GM23338 (cell line): ENCODE measurements around the gene OS9. TPM values are rescaled to one million over a fixed set of nuclear protein-coding genes. Genes with fewer than 3 reads are reported as not detected.

Experiments used
- ATAC-seq: fragments of 200-7000 bp; cut with Tn5 transposase; 3 replicates; pipeline ENCODE4 v1.9.1; 2020
- DNase-seq: peaks from one replicate; pipeline ENCODE4 v3.0.0-alpha.2; 2015; ENCODE audit warnings: low spot score
- H2AFZ ChIP-seq: fragments of 200-600 bp; sonication (generic); 2 replicates; pipeline ENCODE4 v1.8.0; 2016; ENCODE audit warnings: antibody characterized with exemption, mild to moderate bottlenecking, moderate library complexity
- H3F3A ChIP-seq: fragments of 200-600 bp; sonication (generic); replicated peaks from 2 replicates; pipeline ENCODE4 v1.8.0; 2017; ENCODE audit warnings: antibody characterized with exemption, mixed run types, low read depth
- H3K27ac ChIP-seq: fragments of 200-600 bp; sonication (generic); 2 replicates; pipeline ENCODE4 v1.6.1; 2016; ENCODE audit warnings: low read depth
- H3K27me3 ChIP-seq: fragments of 200-600 bp; sonication (generic); 2 replicates; pipeline ENCODE4 v1.8.0; 2016; ENCODE audit warnings: mild to moderate bottlenecking, mixed run types, moderate library complexity; ENCODE audit not compliant: insufficient read depth
- H3K36me3 ChIP-seq: fragments of 200-600 bp; sonication (generic); 2 replicates; pipeline ENCODE4 v1.8.0; 2016; ENCODE audit warnings: mild to moderate bottlenecking; ENCODE audit not compliant: insufficient read depth
- H3K4me1 ChIP-seq: fragments of 200-600 bp; sonication (generic); 2 replicates; pipeline ENCODE4 v1.8.0; 2016; ENCODE audit warnings: mild to moderate bottlenecking, moderate library complexity; ENCODE audit not compliant: insufficient read depth
- H3K4me2 ChIP-seq: fragments of 200-600 bp; sonication (generic); 2 replicates; pipeline ENCODE4 v1.7.1; 2017; ENCODE audit warnings: mixed run types
- H3K4me3 ChIP-seq: fragments of 200-600 bp; sonication (generic); 2 replicates; pipeline ENCODE4 v1.6.1; 2016; ENCODE audit warnings: mixed run types
- H3K79me2 ChIP-seq: fragments of 200-600 bp; sonication (generic); replicated peaks from 2 replicates; pipeline ENCODE4 v1.8.0; 2017; ENCODE audit warnings: mild to moderate bottlenecking; ENCODE audit not compliant: insufficient read depth
- H3K9me2 ChIP-seq: fragments of 200-600 bp; sonication (generic); 2 replicates; pipeline ENCODE4 v1.8.0; 2017; ENCODE audit not compliant: insufficient read depth
- H4K20me1 ChIP-seq: fragments of 200-600 bp; sonication (generic); replicated peaks from 2 replicates; pipeline ENCODE4 v1.8.0; 2017; ENCODE audit warnings: mild to moderate bottlenecking; ENCODE audit not compliant: insufficient read depth
- H3K27ac Mint-ChIP-seq: 2 replicates; pipeline ENCODE4 v1.8.0; 2020; ENCODE audit warnings: inconsistent platforms, mild to moderate bottlenecking, moderate library complexity, mixed read lengths
- H3K27me3 Mint-ChIP-seq: 3 replicates; pipeline ENCODE4 v1.8.0; 2022; ENCODE audit warnings: low read depth, mild to moderate bottlenecking, moderate library complexity, mixed read lengths, inconsistent platforms; ENCODE audit not compliant: insufficient read depth, poor library complexity
- H3K36me3 Mint-ChIP-seq: 3 replicates; pipeline ENCODE4 v1.8.0; 2021; ENCODE audit warnings: low read depth, mild to moderate bottlenecking, inconsistent platforms, moderate library complexity, mixed read lengths
- H3K4me1 Mint-ChIP-seq: 3 replicates; pipeline ENCODE4 v1.8.0; 2020; ENCODE audit warnings: mild to moderate bottlenecking, inconsistent platforms, mixed read lengths
- H3K4me3 Mint-ChIP-seq: 3 replicates; pipeline ENCODE4 v1.8.0; 2021; ENCODE audit warnings: moderate library complexity, mild to moderate bottlenecking, inconsistent platforms, mixed read lengths
- H3K9me3 Mint-ChIP-seq: 3 replicates; pipeline ENCODE4 v1.8.0; 2020; ENCODE audit warnings: moderate library complexity, mild to moderate bottlenecking, inconsistent platforms, mixed read lengths
- CREB1 ChIP-seq: fragments of 250-450 bp; sonication (Bioruptor Pico); IDR thresholded peaks from 2 replicates; pipeline ENCODE4 v1.5.0; 2020; ENCODE audit warnings: low read depth, mild to moderate bottlenecking, moderate library complexity
- JUNB ChIP-seq: IDR thresholded peaks from one replicate; pipeline ENCODE4 v1.6.1; 2016; ENCODE audit warnings: antibody characterized with exemption; ENCODE audit not compliant: unreplicated experiment
- NANOG ChIP-seq: IDR thresholded peaks from 2 replicates; pipeline ENCODE4 v1.6.1; 2016; ENCODE audit warnings: antibody characterized with exemption, borderline replicate concordance
- POLR2AphosphoS5 ChIP-seq: IDR thresholded peaks from 2 replicates; pipeline ENCODE4 v1.6.1; 2016; ENCODE audit warnings: antibody characterized with exemption, low read depth
- ZNF114 ChIP-seq: fragments of 250-450 bp; sonication (Bioruptor Pico); IDR thresholded peaks from 2 replicates; pipeline ENCODE4 v1.5.0; 2020; ENCODE audit warnings: mild to moderate bottlenecking, moderate library complexity
- polyA plus RNA-seq: library from polyadenylated mRNA; unstranded; fragments of >200 nt; fragmentation: Nextera tagmentation; extraction: Ambion mirVana; gene quantifications from 2 replicates; pipeline ENCODE4 v1.2.1, GENCODE V29; 2016
- total RNA-seq: library from RNA; depleted of rRNA; stranded (reverse); fragments of >200 nt; shearing (Covaris generic); gene quantifications from 2 replicates; pipeline ENCODE4 v1.2.3, GENCODE V29; 2014
- TF ChIP-seq, protein P1 (sequence below): IDR thresholded peaks from one replicate; pipeline ENCODE4 v1.6.1; 2018; ENCODE audit warnings: antibody characterized with exemption; ENCODE audit not compliant: unreplicated experiment
- TF ChIP-seq, protein P2 (sequence below), 2 experiments: fragments of 200-600 bp in 1 of 2; sonication (generic) in 1 of 2; conservative IDR thresholded peaks; 2 replicates each; pipeline versions ENCODE4 v1.5.1 to v1.6.1; 2016 to 2017; ENCODE audit warnings: antibody characterized with exemption in 2 of 2, low read depth in 2 of 2, mild to moderate bottlenecking in 2 of 2, moderate library complexity in 1 of 2

The OS9 gene
- total and polyA plus RNA-seq, 2 experiments from 2014 or later: 27.5 to 79.7 TPM

DNA sequence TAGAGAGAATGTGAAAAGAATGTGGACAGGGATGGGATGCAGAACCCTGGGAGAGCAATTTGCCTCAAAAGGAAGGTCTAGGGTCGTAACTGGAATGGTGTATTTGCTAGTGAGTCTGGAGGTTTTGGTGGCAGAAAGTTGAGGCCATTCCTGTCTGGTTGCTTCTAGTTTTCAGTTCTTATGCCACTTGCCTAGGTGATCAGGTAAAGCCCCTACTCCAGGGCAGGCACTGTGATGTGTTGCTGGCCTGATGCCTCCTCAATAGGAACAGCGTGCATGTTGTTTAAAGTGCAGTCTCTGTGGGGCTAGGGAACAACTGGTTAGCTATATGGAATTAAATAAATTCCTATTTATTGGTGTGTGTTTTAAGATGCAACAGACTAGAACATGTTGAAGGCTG, 6.4 kb downstream of the OS9 start (continued):
- TF ChIP-seq, protein P1, sequence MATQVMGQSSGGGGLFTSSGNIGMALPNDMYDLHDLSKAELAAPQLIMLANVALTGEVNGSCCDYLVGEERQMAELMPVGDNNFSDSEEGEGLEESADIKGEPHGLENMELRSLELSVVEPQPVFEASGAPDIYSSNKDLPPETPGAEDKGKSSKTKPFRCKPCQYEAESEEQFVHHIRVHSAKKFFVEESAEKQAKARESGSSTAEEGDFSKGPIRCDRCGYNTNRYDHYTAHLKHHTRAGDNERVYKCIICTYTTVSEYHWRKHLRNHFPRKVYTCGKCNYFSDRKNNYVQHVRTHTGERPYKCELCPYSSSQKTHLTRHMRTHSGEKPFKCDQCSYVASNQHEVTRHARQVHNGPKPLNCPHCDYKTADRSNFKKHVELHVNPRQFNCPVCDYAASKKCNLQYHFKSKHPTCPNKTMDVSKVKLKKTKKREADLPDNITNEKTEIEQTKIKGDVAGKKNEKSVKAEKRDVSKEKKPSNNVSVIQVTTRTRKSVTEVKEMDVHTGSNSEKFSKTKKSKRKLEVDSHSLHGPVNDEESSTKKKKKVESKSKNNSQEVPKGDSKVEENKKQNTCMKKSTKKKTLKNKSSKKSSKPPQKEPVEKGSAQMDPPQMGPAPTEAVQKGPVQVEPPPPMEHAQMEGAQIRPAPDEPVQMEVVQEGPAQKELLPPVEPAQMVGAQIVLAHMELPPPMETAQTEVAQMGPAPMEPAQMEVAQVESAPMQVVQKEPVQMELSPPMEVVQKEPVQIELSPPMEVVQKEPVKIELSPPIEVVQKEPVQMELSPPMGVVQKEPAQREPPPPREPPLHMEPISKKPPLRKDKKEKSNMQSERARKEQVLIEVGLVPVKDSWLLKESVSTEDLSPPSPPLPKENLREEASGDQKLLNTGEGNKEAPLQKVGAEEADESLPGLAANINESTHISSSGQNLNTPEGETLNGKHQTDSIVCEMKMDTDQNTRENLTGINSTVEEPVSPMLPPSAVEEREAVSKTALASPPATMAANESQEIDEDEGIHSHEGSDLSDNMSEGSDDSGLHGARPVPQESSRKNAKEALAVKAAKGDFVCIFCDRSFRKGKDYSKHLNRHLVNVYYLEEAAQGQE: no peak
- TF ChIP-seq POLR2AphosphoS5 (no peak), NANOG (no peak)

- no peaks in the 10 kb centered on the region for H3K79me2 ChIP-seq
- no peaks in the 10 kb centered on the region for H3K27me3 ChIP-seq
- TF ChIP-seq, protein P2, sequence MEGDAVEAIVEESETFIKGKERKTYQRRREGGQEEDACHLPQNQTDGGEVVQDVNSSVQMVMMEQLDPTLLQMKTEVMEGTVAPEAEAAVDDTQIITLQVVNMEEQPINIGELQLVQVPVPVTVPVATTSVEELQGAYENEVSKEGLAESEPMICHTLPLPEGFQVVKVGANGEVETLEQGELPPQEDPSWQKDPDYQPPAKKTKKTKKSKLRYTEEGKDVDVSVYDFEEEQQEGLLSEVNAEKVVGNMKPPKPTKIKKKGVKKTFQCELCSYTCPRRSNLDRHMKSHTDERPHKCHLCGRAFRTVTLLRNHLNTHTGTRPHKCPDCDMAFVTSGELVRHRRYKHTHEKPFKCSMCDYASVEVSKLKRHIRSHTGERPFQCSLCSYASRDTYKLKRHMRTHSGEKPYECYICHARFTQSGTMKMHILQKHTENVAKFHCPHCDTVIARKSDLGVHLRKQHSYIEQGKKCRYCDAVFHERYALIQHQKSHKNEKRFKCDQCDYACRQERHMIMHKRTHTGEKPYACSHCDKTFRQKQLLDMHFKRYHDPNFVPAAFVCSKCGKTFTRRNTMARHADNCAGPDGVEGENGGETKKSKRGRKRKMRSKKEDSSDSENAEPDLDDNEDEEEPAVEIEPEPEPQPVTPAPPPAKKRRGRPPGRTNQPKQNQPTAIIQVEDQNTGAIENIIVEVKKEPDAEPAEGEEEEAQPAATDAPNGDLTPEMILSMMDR (conservative IDR thresholded peaks at IDR 0.05; ENCODE audit: low read depth in 2 of 2): no peak
- H3K27ac ChIP-seq: no peak overlapping the region
- H3F3A ChIP-seq: no peaks in the 10 kb centered on the region
- no peaks in the 10 kb centered on the region for H3K9me2 ChIP-seq
- no peak overlapping the region for H3K27ac Mint-ChIP-seq
- H3K9me3 Mint-ChIP-seq: no peaks in the 10 kb centered on the region; the same call in 2 of the 3 replicates
- no peak overlapping the region for H2AFZ ChIP-seq
- ATAC-seq (no peak), DNase-seq (no peak)
- no peak overlapping the region for H3K4me2 ChIP-seq
- H3K4me3 ChIP-seq: no peak overlapping the region
- peaks cover 21% of the 10 kb centered on the region; the same call in 2 of the 3 replicates for H3K36me3 Mint-ChIP-seq
- no peaks in the 10 kb centered on the region for H3K4me1 Mint-ChIP-seq
- no peaks in the 10 kb centered on the region for H3K27me3 Mint-ChIP-seq
- H3K4me3 Mint-ChIP-seq: no peak overlapping the region
- H4K20me1 ChIP-seq: peaks cover 4% of the 10 kb centered on the region
- H3K4me1 ChIP-seq: no peaks in the 10 kb centered on the region
- peaks cover 3% of the 10 kb centered on the region; the same call in 1 of the 2 replicates for H3K36me3 ChIP-seq
Observed at GRCh38 chr12:57707250-57707649, 13.3 kb downstream of the OS9 start.

GRCh38 chr12:57708296-57708695, 14.4 kb downstream of the OS9 start:
- Histone ChIP-seq H3K4me3 (no peak overlapping the region), H3F3A (no peaks in the 10 kb centered on the region), H3K36me3 (peaks cover 2% of the 10 kb centered on the region; the same call in 1 of the 2 replicates), H3K4me1 (no peaks in the 10 kb centered on the region), H3K27me3 (no peaks in the 10 kb centered on the region), H3K27ac (no peak overlapping the region), H3K9me2 (no peaks in the 10 kb centered on the region), H4K20me1 (peaks cover 4% of the 10 kb centered on the region), H3K4me2 (no peak overlapping the region), H2AFZ (no peak overlapping the region), H3K79me2 (no peaks in the 10 kb centered on the region)
- Mint-ChIP-seq H3K4me1 (no peaks in the 10 kb centered on the region), H3K9me3 (no peaks in the 10 kb centered on the region; the same call in 2 of the 3 replicates), H3K4me3 (no peak overlapping the region), H3K27ac (no peak overlapping the region), H3K27me3 (no peaks in the 10 kb centered on the region), H3K36me3 (peaks cover 14% of the 10 kb centered on the region; the same call in 2 of the 3 replicates)
- no peak for DNase-seq
- ATAC-seq: no peak
- no peak for TF ChIP-seq ZNF114 (CRISPR knock-in tag)
- no peak for TF ChIP-seq CREB1 (CRISPR knock-in tag)
- no peak for TF ChIP-seq JUNB
